GM12872 (cell line): Measurements from ENCODE around the gene E2F4.

Source experiments
- CTCF ChIP-seq: IDR thresholded peaks from 3 replicates; pipeline ENCODE4 v1.5.1; 2011; ENCODE audit warnings: low read depth, mild to moderate bottlenecking, low read length, moderate library complexity; ENCODE audit not compliant: insufficient read depth

E2F4 gene

DNA sequence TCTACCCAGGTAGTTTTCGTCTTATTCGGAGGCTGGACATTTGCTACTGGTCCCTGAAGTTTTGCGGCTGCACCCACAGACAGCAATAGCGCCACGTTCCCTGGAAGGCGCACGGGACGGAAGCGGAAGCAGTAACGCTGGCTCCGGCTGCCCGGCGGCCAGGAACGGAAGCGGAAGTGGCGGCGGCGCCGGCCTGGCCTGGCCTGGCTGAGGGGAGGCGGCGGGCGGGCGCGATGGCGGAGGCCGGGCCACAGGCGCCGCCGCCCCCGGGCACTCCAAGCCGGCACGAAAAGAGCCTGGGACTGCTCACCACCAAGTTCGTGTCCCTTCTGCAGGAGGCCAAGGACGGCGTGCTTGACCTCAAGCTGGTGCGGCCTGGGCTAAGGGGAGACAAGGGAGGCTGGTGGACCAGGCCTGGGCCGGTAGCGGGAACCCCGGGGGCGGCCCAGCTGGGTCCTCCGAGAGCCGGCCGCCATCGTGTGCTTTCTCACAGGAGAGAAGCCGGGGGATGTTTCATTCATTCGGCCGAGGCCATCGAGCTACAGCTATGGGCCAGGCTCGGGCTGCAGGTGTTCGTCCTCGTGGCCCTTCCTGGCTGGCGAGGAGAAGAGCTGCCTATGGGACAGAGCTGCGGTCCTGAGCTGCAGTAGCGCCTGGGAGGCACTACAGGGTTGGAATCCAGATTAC is at the start of gene E2F4:
Gene E2F4, plus strand, starts transcription at position 161 of the 687 bp plus-strand sequence. Its CDS starts 73 bp downstream, at position 234.
- TF ChIP-seq CTCF: no peak

- TF ChIP-seq CTCF: no peak
These were observed 49.6 kb upstream of the E2F4 start for GRCh38 chr16:67142342-67142741.

- no peak for TF ChIP-seq CTCF
These were observed 47.0 kb upstream of the E2F4 start for GRCh38 chr16:67144943-67145342.

DNA sequence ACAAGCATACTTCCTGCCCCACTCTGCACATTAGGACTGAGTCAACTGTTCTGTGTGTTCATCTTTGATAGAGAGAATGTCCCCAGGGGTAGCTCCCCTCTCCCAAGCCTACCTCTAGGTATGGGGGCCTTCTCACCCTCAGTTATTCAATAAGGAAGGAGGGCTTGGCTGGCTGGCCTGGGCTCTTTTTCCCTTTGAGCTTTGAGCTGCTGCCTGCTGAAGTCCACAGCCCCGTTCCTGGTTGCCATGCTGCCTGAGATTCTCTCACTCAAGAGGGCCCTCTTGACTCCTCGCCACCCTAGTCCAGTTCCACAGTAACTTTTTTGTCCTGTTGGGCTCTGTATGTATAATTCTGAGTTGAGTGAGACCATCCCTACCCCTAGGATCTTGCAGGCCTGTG is 46.2 kb upstream of the E2F4 start:
- TF ChIP-seq CTCF: no peak

DNA sequence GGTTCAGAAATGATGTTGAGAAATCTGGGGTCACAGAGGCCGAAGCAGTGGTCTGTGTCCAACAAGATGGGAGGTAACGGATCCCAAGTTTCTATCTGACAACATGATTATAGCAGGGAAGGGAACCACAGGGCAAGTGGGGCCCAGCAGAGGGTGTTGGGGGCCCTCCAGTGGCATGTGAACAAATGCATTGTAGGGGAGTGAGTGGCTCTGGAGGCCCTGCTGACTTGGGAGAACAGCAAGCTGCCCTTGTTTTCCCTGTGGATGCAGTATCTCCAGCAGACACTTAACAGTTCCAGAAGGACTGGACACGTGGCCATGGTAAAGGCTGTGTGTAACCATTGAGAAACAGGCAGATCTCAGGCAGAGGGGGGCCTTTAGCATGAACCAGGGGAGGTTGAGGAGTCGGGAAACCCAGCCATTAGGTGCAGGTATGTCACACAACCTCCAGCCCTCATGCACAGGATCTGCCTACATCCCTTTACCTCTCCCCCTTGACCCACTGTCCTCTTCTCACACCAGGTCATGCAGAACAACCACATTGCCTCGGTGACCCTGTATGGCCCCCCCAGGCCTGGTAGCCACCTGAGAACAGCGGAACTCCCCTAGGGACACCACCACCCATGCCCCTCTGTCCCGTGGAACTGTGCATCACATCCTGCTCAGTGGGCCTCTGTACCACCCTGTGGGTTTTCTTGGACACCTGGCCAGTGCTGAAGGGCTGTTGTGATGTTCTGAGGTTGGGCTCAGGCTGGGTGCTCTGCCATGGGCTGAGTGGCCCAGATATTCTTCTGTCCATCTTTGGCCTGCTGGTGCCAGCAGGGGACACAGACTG is 45.2 kb upstream of the E2F4 start:
- TF ChIP-seq CTCF: no peak

- TF ChIP-seq CTCF: no peak
These were observed 44.4 kb upstream of the E2F4 start for GRCh38 chr16:67147437-67148140.

GRCh38 chr16:67148221-67148620 is 43.7 kb upstream of the E2F4 start:
- no peak for TF ChIP-seq CTCF
